ENCODE results near the gene QSER1. TPM values are rescaled to one million over a fixed set of nuclear protein-coding genes. Genes with fewer than 3 reads are reported as not detected.
"Not testable (repeated sequence)": the region's sequence is repeated elsewhere in the genome, so short reads cannot be mapped to it uniquely, and the experiment has no call there.

QSER1 gene
- total RNA-seq, 1 experiment from 2014 or later: 60.9 TPM

GRCh38 chr11:32861850-32862577 lies 30.6 kb upstream of the QSER1 start:
- Histone ChIP-seq H4K20me1 (ENCODE audit: insufficient read depth, low read depth, low read length) (no peaks in the 10 kb centered on the region), H3K9me2 (replicated peaks; ENCODE audit: insufficient read depth, low read length) (no peaks in the 10 kb centered on the region), H3K9ac (ENCODE audit: low read length) (no peak overlapping the region), H3K9me3 (ENCODE audit: low read length) (no peaks in the 10 kb centered on the region), H3K4me3 (ENCODE audit: low read length) (no peak overlapping the region), H3K4me1 (ENCODE audit: low read length) (no peaks in the 10 kb centered on the region), H3K27ac (ENCODE audit: low read length) (no peak overlapping the region), H3K27me3 (ENCODE audit: low read length) (no peaks in the 10 kb centered on the region), H3K79me2 (ENCODE audit: low read length) (no peaks in the 10 kb centered on the region), H3K36me3 (ENCODE audit: insufficient read depth, low read length) (no peaks in the 10 kb centered on the region), H3K4me2 (ENCODE audit: low read depth, low read length, poor library complexity, severe bottlenecking) (no peak overlapping the region), H2AFZ (ENCODE audit: low read length) (no peak overlapping the region)
- no peak for DNase-seq

- no peaks in the 10 kb centered on the region for H4K20me1 ChIP-seq (ENCODE audit: insufficient read depth, low read depth, low read length)
- no peak overlapping the region for H3K27ac ChIP-seq (ENCODE audit: low read length)
- no peaks in the 10 kb centered on the region for H3K79me2 ChIP-seq (ENCODE audit: low read length)
- no peaks in the 10 kb centered on the region for H3K27me3 ChIP-seq (ENCODE audit: low read length)
- H3K9me3 ChIP-seq (ENCODE audit: low read length): no peaks in the 10 kb centered on the region
- H3K4me1 ChIP-seq (ENCODE audit: low read length): no peaks in the 10 kb centered on the region
- no peak for DNase-seq
- no peak overlapping the region for H3K4me2 ChIP-seq (ENCODE audit: low read depth, low read length, poor library complexity, severe bottlenecking)
- H3K9ac ChIP-seq (ENCODE audit: low read length): no peak overlapping the region
- no peak overlapping the region for H2AFZ ChIP-seq (ENCODE audit: low read length)
- no peaks in the 10 kb centered on the region for H3K36me3 ChIP-seq (ENCODE audit: insufficient read depth, low read length)
- no peaks in the 10 kb centered on the region for H3K9me2 ChIP-seq (replicated peaks; ENCODE audit: insufficient read depth, low read length)
- H3K4me3 ChIP-seq (ENCODE audit: low read length): no peak overlapping the region
Measured at GRCh38 chr11:32864555-32864954, 28.1 kb upstream of the QSER1 start.

GRCh38 chr11:32868752-32869151 lies 23.9 kb upstream of the QSER1 start:
- H3K9me2 ChIP-seq (replicated peaks; ENCODE audit: insufficient read depth, low read length); H3K9me3 ChIP-seq (ENCODE audit: low read length); H3K4me3 ChIP-seq (ENCODE audit: low read length); H3K4me1 ChIP-seq (ENCODE audit: low read length); H4K20me1 ChIP-seq (ENCODE audit: insufficient read depth, low read depth, low read length); H3K36me3 ChIP-seq (ENCODE audit: insufficient read depth, low read length); H3K4me2 ChIP-seq (ENCODE audit: low read depth, low read length, poor library complexity, severe bottlenecking); H3K27me3 ChIP-seq (ENCODE audit: low read length); H3K79me2 ChIP-seq (ENCODE audit: low read length); H2AFZ ChIP-seq (ENCODE audit: low read length); DNase-seq; H3K27ac ChIP-seq (ENCODE audit: low read length); H3K9ac ChIP-seq (ENCODE audit: low read length): not testable (repeated sequence)

GRCh38 chr11:32870676-32871075 lies 21.9 kb upstream of the QSER1 start:
- Histone ChIP-seq H3K9ac (ENCODE audit: low read length) (no peak overlapping the region), H3K9me2 (replicated peaks; ENCODE audit: insufficient read depth, low read length) (no peaks in the 10 kb centered on the region), H3K9me3 (ENCODE audit: low read length) (no peaks in the 10 kb centered on the region), H3K4me3 (ENCODE audit: low read length) (no peak overlapping the region), H3K27me3 (ENCODE audit: low read length) (no peaks in the 10 kb centered on the region), H3K27ac (ENCODE audit: low read length) (no peak overlapping the region), H3K4me1 (ENCODE audit: low read length) (no peaks in the 10 kb centered on the region), H4K20me1 (ENCODE audit: insufficient read depth, low read depth, low read length) (no peaks in the 10 kb centered on the region), H3K4me2 (ENCODE audit: low read depth, low read length, poor library complexity, severe bottlenecking) (no peak overlapping the region), H2AFZ (ENCODE audit: low read length) (no peak overlapping the region), H3K79me2 (ENCODE audit: low read length) (no peaks in the 10 kb centered on the region), H3K36me3 (ENCODE audit: insufficient read depth, low read length) (no peaks in the 10 kb centered on the region)
- peak; percentile 79 for DNase-seq

GRCh38 chr11:32874132-32874531 lies 18.5 kb upstream of the QSER1 start:
- no peaks in the 10 kb centered on the region for H3K79me2 ChIP-seq (ENCODE audit: low read length)
- no peaks in the 10 kb centered on the region for H3K9me3 ChIP-seq (ENCODE audit: low read length)
- H3K27me3 ChIP-seq (ENCODE audit: low read length): no peaks in the 10 kb centered on the region
- no peak overlapping the region for H2AFZ ChIP-seq (ENCODE audit: low read length)
- no peaks in the 10 kb centered on the region for H3K9me2 ChIP-seq (replicated peaks; ENCODE audit: insufficient read depth, low read length)
- no peak for DNase-seq
- no peak overlapping the region for H3K4me2 ChIP-seq (ENCODE audit: low read depth, low read length, poor library complexity, severe bottlenecking)
- no peak overlapping the region for H3K27ac ChIP-seq (ENCODE audit: low read length)
- no peak overlapping the region for H3K4me3 ChIP-seq (ENCODE audit: low read length)
- H3K9ac ChIP-seq (ENCODE audit: low read length): no peak overlapping the region
- no peaks in the 10 kb centered on the region for H3K4me1 ChIP-seq (ENCODE audit: low read length)
- H4K20me1 ChIP-seq (ENCODE audit: insufficient read depth, low read depth, low read length): no peaks in the 10 kb centered on the region
- H3K36me3 ChIP-seq (ENCODE audit: insufficient read depth, low read length): no peaks in the 10 kb centered on the region

GRCh38 chr11:32881286-32881685 lies 11.3 kb upstream of the QSER1 start:
- Histone ChIP-seq H3K4me2 (ENCODE audit: low read depth, low read length, poor library complexity, severe bottlenecking) (no peak overlapping the region), H3K79me2 (ENCODE audit: low read length) (no peaks in the 10 kb centered on the region), H4K20me1 (ENCODE audit: insufficient read depth, low read depth, low read length) (no peaks in the 10 kb centered on the region), H3K9me2 (replicated peaks; ENCODE audit: insufficient read depth, low read length) (no peaks in the 10 kb centered on the region), H3K4me3 (ENCODE audit: low read length) (no peak overlapping the region), H3K36me3 (ENCODE audit: insufficient read depth, low read length) (no peaks in the 10 kb centered on the region), H3K9me3 (ENCODE audit: low read length) (no peaks in the 10 kb centered on the region), H2AFZ (ENCODE audit: low read length) (no peak overlapping the region), H3K27ac (ENCODE audit: low read length) (no peak overlapping the region), H3K4me1 (ENCODE audit: low read length) (no peaks in the 10 kb centered on the region), H3K27me3 (ENCODE audit: low read length) (no peaks in the 10 kb centered on the region), H3K9ac (ENCODE audit: low read length) (no peak overlapping the region)
- no peak for DNase-seq

GRCh38 chr11:32883421-32883820 lies 9.2 kb upstream of the QSER1 start:
- no peak for DNase-seq
- H3K9ac ChIP-seq (ENCODE audit: low read length): no peak overlapping the region
- no peaks in the 10 kb centered on the region for H3K9me3 ChIP-seq (ENCODE audit: low read length)
- H3K4me3 ChIP-seq (ENCODE audit: low read length): no peak overlapping the region
- no peak overlapping the region for H3K4me2 ChIP-seq (ENCODE audit: low read depth, low read length, poor library complexity, severe bottlenecking)
- no peak overlapping the region for H2AFZ ChIP-seq (ENCODE audit: low read length)
- H3K4me1 ChIP-seq (ENCODE audit: low read length): no peaks in the 10 kb centered on the region
- no peaks in the 10 kb centered on the region for H3K27me3 ChIP-seq (ENCODE audit: low read length)
- H4K20me1 ChIP-seq (ENCODE audit: insufficient read depth, low read depth, low read length): no peaks in the 10 kb centered on the region
- no peaks in the 10 kb centered on the region for H3K36me3 ChIP-seq (ENCODE audit: insufficient read depth, low read length)
- no peak overlapping the region for H3K27ac ChIP-seq (ENCODE audit: low read length)
- no peaks in the 10 kb centered on the region for H3K79me2 ChIP-seq (ENCODE audit: low read length)
- no peaks in the 10 kb centered on the region for H3K9me2 ChIP-seq (replicated peaks; ENCODE audit: insufficient read depth, low read length)

- Histone ChIP-seq H3K4me1 (ENCODE audit: low read length) (no peaks in the 10 kb centered on the region), H3K27me3 (ENCODE audit: low read length) (no peaks in the 10 kb centered on the region)
- DNase-seq: no peak
Measured at GRCh38 chr11:32884023-32884422, 8.6 kb upstream of the QSER1 start.

More at GRCh38 chr11:32884023-32884422, 8.6 kb upstream of the QSER1 start:
- Histone ChIP-seq H3K4me2 (ENCODE audit: low read depth, low read length, poor library complexity, severe bottlenecking) (no peak overlapping the region), H3K9ac (ENCODE audit: low read length) (no peak overlapping the region), H3K36me3 (ENCODE audit: insufficient read depth, low read length) (no peaks in the 10 kb centered on the region), H3K79me2 (ENCODE audit: low read length) (no peaks in the 10 kb centered on the region), H4K20me1 (ENCODE audit: insufficient read depth, low read depth, low read length) (no peaks in the 10 kb centered on the region), H3K9me2 (replicated peaks; ENCODE audit: insufficient read depth, low read length) (no peaks in the 10 kb centered on the region), H3K27ac (ENCODE audit: low read length) (no peak overlapping the region), H3K9me3 (ENCODE audit: low read length) (no peaks in the 10 kb centered on the region), H3K4me3 (ENCODE audit: low read length) (no peak overlapping the region), H2AFZ (ENCODE audit: low read length) (no peak overlapping the region)

Data from Karpas-422 (cell line).